Measurements from ENCODE around the gene RUNDC1.
"Not testable (repeated sequence)": the region's sequence is repeated elsewhere in the genome, so short reads cannot be mapped to it uniquely, and the experiment has no call there.

RUNDC1 gene

GRCh38 chr17:42992872-42993271 lies 12.5 kb downstream of the RUNDC1 start:
- no peak for DNase-seq

- DNase-seq = not testable (repeated sequence)
These were observed 13.5 kb downstream of the RUNDC1 start for GRCh38 chr17:42993913-42994312.

GRCh38 chr17:42997390-42997983 lies 17.1 kb downstream of the RUNDC1 start:
- no peak for DNase-seq

GRCh38 chr17:42997984-42998938 lies 17.9 kb downstream of the RUNDC1 start, which contains the start of gene RPL27:
TSS of gene RPL27 (plus strand) at chr17:42998419. CDS start at chr17:42998751, 332 bp downstream.
- DNase-seq = peak; percentile 99

- no peak for DNase-seq
These were observed 18.7 kb downstream of the RUNDC1 start for GRCh38 chr17:42999003-42999525.

- not testable (repeated sequence) for DNase-seq
These were observed 20.5 kb downstream of the RUNDC1 start for GRCh38 chr17:43000894-43001293.

- DNase-seq = no peak
These were observed 23.3 kb downstream of the RUNDC1 start for GRCh38 chr17:43003542-43004172.

- peak; percentile 95 for DNase-seq
These were observed 26.5 kb downstream of the RUNDC1 start, which contains the start of gene IFI35 for GRCh38 chr17:43006639-43007551. TSS of gene IFI35 (plus strand) at chr17:43006784. CDS start at chr17:43006948, 164 bp downstream.

GRCh38 chr17:43010667-43011308 lies 30.4 kb downstream of the RUNDC1 start:
- no peak for DNase-seq

GRCh38 chr17:43011728-43012472 lies 31.5 kb downstream of the RUNDC1 start:
- no peak for DNase-seq

- DNase-seq = no peak
These were observed 32.9 kb downstream of the RUNDC1 start for GRCh38 chr17:43013296-43013695.

GRCh38 chr17:43014020-43014648 lies 33.8 kb downstream of the RUNDC1 start:
- no peak for DNase-seq

- no peak for DNase-seq
These were observed 34.5 kb downstream of the RUNDC1 start for GRCh38 chr17:43014649-43015542.

GRCh38 chr17:43015579-43015978 lies 35.2 kb downstream of the RUNDC1 start:
- no peak for DNase-seq

GRCh38 chr17:43016216-43016615 lies 35.9 kb downstream of the RUNDC1 start:
- DNase-seq = no peak

- no peak for DNase-seq
These were observed 37.9 kb downstream of the RUNDC1 start for GRCh38 chr17:43018008-43018853.

GRCh38 chr17:43018932-43019331 lies 38.6 kb downstream of the RUNDC1 start:
- DNase-seq = no peak

- DNase-seq = no peak
These were observed 39.1 kb downstream of the RUNDC1 start for GRCh38 chr17:43019418-43019817.

Data from activated effector memory CD4-positive, alpha-beta T cell treated with anti-CD3 and anti-CD28 coated beads, Interleukin-2, amount 50 U/mL, for 16 hours (primary cell).